GM12874 (cell line): ENCODE results near the gene NAALADL1.

ENCODE experiments used
- TF ChIP-seq, protein P1 (sequence below): IDR thresholded peaks from 2 replicates; pipeline ENCODE4 v1.5.1; 2011; ENCODE audit warnings: low read depth, mild to moderate bottlenecking, control low read depth, low read length, moderate library complexity; ENCODE audit not compliant: insufficient read depth

The NAALADL1 gene

DNA sequence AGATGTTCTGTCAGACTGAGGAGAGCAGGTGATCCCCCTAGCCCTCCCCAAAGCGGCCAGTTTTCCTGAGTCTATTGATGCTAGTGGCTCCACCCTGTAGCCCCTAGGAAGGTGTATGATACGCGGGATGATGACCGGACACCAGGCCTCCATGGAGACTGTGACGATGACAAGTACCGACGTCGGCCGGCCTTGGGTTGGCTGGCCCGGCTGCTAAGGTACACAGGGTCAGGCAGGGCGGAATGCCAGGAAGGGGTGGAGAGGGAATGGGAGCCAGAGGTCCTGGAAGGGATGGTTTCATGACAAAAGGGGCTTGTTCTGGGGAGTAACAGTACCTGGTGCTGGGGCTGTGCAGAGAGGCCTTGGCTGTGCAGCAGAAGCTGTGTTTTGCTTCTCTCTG, 28.9 kb upstream of the NAALADL1 start:
- TF ChIP-seq, protein P1, sequence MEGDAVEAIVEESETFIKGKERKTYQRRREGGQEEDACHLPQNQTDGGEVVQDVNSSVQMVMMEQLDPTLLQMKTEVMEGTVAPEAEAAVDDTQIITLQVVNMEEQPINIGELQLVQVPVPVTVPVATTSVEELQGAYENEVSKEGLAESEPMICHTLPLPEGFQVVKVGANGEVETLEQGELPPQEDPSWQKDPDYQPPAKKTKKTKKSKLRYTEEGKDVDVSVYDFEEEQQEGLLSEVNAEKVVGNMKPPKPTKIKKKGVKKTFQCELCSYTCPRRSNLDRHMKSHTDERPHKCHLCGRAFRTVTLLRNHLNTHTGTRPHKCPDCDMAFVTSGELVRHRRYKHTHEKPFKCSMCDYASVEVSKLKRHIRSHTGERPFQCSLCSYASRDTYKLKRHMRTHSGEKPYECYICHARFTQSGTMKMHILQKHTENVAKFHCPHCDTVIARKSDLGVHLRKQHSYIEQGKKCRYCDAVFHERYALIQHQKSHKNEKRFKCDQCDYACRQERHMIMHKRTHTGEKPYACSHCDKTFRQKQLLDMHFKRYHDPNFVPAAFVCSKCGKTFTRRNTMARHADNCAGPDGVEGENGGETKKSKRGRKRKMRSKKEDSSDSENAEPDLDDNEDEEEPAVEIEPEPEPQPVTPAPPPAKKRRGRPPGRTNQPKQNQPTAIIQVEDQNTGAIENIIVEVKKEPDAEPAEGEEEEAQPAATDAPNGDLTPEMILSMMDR: no peak

DNA sequence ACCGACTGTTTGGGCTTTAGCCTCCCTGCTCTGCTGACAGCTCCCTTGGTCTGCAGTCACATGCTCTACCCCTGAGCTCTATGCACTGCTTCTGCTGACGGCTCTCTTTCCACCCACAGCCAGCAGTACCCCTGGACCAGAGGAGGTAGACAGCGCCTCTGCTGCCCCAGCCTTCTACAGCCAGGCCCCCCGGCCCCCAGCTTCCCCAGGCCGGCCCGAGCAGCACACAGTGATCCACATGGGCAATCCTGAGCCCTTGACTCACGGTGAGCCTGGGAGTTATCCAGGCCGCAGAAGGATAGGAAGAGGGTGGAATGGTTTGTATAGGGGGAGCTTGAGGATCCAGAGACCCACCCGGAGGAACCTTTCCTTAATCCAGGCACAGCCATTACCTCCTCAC, 28.5 kb upstream of the NAALADL1 start:
- TF ChIP-seq, protein P1: no peak

- TF ChIP-seq, protein P1: no peak
Measured at GRCh38 chr11:65085446-65085845, 27.1 kb upstream of the NAALADL1 start.

DNA sequence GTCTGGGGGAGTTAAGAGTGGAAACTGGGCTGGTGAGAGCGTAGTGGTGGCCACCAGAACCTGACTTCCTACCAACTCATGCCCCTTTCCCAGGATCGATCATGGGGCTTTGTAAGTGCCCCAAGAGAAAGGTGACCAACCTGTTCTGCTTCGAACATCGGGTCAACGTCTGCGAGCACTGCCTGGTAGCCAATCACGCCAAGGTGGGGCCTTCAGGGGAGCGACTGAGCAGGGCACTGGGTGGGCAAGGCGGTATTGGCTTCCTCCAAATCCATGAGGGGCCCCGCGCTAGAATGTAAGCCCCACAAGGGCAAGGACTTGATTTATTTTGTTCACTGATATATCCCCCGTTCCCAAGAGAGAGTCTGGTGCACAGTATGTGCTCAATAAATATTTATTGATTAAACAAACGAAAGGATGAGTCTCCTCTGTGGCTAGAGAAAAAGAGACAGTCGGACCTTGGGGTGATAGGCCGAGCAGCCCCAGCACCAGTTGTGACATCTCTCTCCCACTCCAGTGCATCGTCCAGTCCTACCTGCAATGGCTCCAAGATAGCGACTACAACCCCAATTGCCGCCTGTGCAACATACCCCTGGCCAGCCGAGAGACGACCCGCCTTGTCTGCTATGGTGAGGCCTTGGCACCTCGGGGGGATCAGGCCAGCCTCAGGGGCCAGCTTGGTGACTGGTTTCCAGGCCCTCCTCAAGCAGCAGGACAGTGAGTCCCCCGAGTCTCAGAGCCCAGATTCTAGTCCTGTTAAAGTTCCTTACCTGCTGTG, 26.4 kb upstream of the NAALADL1 start:
- TF ChIP-seq, protein P1: no peak

GRCh38 chr11:65083834-65084597, 25.7 kb upstream of the NAALADL1 start, which contains the start of the genes CDCA5 and ZFPL1:
CDCA5 (minus strand) TSS chr11:65084040; CDS start chr11:65083978, 62 bp downstream.
ZFPL1 (plus strand) TSS chr11:65084222; CDS start chr11:65084699, 477 bp downstream.
- TF ChIP-seq, protein P1: no peak

DNA sequence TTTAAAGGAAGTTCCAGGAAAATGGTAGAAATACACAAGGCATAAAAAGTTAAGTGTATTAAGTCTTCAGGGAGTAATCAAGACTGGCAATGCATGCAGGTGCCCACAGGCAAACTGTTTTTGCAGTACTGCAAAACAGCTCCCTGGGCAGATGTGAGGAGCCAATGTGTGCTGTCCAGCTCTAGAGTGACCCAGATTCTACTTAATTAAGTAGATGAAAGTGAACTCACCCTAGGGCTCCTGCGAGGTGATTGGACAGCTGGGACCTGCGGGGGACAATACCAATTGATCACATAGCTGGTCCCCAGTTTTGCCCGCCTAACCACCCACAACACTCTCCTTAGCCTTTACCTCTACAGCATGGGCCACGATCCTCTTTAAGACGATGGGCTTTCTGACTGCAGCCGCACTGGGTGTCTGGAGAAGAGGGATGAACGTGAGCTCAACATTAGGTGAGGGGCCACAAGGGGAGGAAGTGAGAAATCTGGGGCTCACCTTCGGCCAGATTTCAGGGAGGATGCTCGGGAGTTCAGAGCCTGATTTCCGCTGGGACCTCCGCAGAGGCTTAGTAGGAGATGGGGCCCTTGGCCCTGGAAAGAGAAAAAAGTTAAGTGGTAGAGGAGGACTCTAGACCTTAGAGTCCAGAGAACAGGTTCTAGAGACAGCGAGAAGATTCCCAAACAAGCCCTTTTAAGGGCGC, 24.9 kb upstream of the NAALADL1 start:
- TF ChIP-seq, protein P1: no peak
